Astrocyte (in vitro differentiated cells and primary cell): ENCODE data around the gene CLEC16A.

ENCODE experiments used
- CTCF ChIP-seq: IDR thresholded peaks from 2 replicates; pipeline ENCODE4 v1.5.1; 2011; ENCODE audit warnings: low read depth, mild to moderate bottlenecking, inconsistent platforms, low read length, moderate library complexity; ENCODE audit not compliant: insufficient read depth
- EZH2 ChIP-seq: IDR thresholded peaks from 2 replicates; pipeline ENCODE4 v1.6.1; 2012; ENCODE audit warnings: mild to moderate bottlenecking, low read length, inconsistent platforms; ENCODE audit not compliant: insufficient read depth

DNA sequence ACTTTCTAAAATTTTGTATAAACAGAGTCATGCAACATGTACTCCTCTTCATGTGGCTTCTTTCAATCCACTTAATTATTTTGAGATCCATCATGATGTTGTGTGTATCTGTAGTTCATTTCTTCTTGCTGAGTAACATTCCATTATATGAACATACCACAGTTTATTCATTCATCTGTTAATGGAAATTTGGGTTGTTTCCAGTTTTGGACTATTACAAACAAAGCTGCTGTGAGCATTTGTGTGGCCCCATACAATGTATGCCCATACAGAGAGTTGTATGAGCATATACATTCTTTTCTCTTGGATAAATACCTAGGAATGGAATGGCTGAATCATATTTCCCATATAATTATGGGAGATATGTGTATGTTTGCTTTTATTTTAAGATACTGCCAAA is 85.6 kb downstream of the CLEC16A start:
- TF ChIP-seq CTCF (no peak), EZH2 (no peak)
